Activated CD4-positive, alpha-beta T cell treated with anti-CD3 and anti-CD28 coated beads, Interleukin-2, amount 10 ng/mL, durations not matched to agents 24 days and 14 days (primary cell): ENCODE measurements around the gene METTL25. TPM values are rescaled to one million over a fixed set of nuclear protein-coding genes. Genes with fewer than 3 reads are reported as not detected.

Source experiments
- DNase-seq: peaks from one replicate; pipeline ENCODE4 v3.0.0; 2022
- H3K27ac Mint-ChIP-seq: one replicate; pipeline ENCODE4 v1.8.0; 2022; ENCODE audit warnings: mild to moderate bottlenecking, mixed read lengths
- H3K27me3 Mint-ChIP-seq: one replicate; pipeline ENCODE4 v1.8.0; 2022; ENCODE audit warnings: mixed read lengths
- H3K36me3 Mint-ChIP-seq: one replicate; pipeline ENCODE4 v1.8.0; 2022; ENCODE audit warnings: low read depth, mild to moderate bottlenecking, mixed read lengths
- H3K4me1 Mint-ChIP-seq: one replicate; pipeline ENCODE4 v1.8.0; 2021; ENCODE audit warnings: mixed read lengths
- H3K4me3 Mint-ChIP-seq: one replicate; pipeline ENCODE4 v1.8.0; 2022; ENCODE audit warnings: mild to moderate bottlenecking, moderate library complexity, mixed read lengths
- H3K9me3 Mint-ChIP-seq: one replicate; pipeline ENCODE4 v1.8.0; 2021; ENCODE audit warnings: mixed read lengths
- intact Hi-C: fragments of 100-400 bp; cut with micrococcal nuclease; formaldehyde crosslinking; loops from one replicate; pipeline ENCODE4 v1.15.1; 2023
- total RNA-seq: library from RNA; stranded (reverse); gene quantifications from 2 replicates; pipeline ENCODE4 v1.2.3, GENCODE V29; 2022

The METTL25 gene
- total RNA-seq, 1 donor from 2014 or later: 6.3 TPM

DNA sequence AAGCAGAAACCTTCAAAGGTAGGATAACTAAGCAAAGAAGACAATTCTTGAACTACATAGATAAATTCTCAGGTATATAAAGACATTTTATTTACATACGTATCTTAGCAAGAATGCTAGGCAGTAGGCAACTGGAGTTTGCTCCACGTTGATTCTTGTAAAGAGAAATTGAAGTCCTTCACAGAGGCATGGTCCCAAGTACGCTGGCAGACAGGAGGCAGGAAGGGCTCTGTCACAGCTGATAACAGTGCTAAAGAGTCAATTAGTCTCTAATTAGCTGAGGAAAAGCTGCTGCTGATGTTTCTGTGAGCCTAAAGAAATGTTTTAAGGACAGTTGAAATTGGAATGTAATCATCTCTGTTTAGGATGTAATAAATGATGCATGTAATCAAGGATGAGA lies 146.8 kb downstream of the METTL25 start:
- Mint-ChIP-seq H3K4me3 (no peak overlapping the region), H3K36me3 (no peaks in the 10 kb centered on the region), H3K4me1 (no peaks in the 10 kb centered on the region), H3K27me3 (no peaks in the 10 kb centered on the region), H3K27ac (no peak overlapping the region), H3K9me3 (no peaks in the 10 kb centered on the region)
- intact Hi-C loops: no loop called here
- DNase-seq: no peak

- no peak overlapping the region for H3K27ac Mint-ChIP-seq
- DNase-seq: no peak
- no peaks in the 10 kb centered on the region for H3K36me3 Mint-ChIP-seq
- intact Hi-C loops: no loop called here
- no peak overlapping the region for H3K4me3 Mint-ChIP-seq
- H3K27me3 Mint-ChIP-seq: no peaks in the 10 kb centered on the region
- H3K4me1 Mint-ChIP-seq: no peaks in the 10 kb centered on the region
- no peaks in the 10 kb centered on the region for H3K9me3 Mint-ChIP-seq
These were observed 149.4 kb downstream of the METTL25 start for GRCh38 chr12:82507686-82508085.

GRCh38 chr12:82510386-82510785 lies 152.1 kb downstream of the METTL25 start:
- no peak for DNase-seq
- H3K4me1 Mint-ChIP-seq: no peaks in the 10 kb centered on the region
- H3K9me3 Mint-ChIP-seq: no peaks in the 10 kb centered on the region
- H3K27ac Mint-ChIP-seq: no peak overlapping the region
- H3K4me3 Mint-ChIP-seq: no peak overlapping the region
- no peaks in the 10 kb centered on the region for H3K36me3 Mint-ChIP-seq
- no peaks in the 10 kb centered on the region for H3K27me3 Mint-ChIP-seq
- intact Hi-C loops: no loop called here

DNA sequence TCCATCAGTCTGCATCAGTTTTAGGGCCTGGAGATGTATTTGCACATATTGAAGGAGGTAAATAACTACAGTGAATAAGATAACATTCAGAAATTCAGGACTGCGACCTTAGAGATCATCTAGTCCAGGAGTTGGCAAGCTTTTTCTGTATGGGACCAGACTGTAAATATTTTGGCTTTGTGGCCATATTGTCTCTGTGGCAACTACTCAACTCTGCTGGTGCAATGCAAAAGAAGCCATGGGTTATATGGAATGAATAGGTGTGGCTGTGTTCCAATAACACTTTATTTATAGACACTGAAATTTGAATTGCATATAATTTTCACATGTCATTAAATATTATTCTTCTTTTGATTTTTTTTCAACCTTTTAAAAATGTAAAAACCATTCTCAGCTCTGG lies 156.6 kb downstream of the METTL25 start:
- H3K36me3 Mint-ChIP-seq: no peaks in the 10 kb centered on the region
- intact Hi-C loops: no loop called here
- H3K9me3 Mint-ChIP-seq: no peaks in the 10 kb centered on the region
- H3K4me1 Mint-ChIP-seq: no peaks in the 10 kb centered on the region
- DNase-seq: no peak
- no peaks in the 10 kb centered on the region for H3K27me3 Mint-ChIP-seq
- no peak overlapping the region for H3K4me3 Mint-ChIP-seq
- no peak overlapping the region for H3K27ac Mint-ChIP-seq

GRCh38 chr12:82515652-82516051 lies 157.3 kb downstream of the METTL25 start:
- Mint-ChIP-seq H3K4me3 (no peak overlapping the region), H3K4me1 (no peaks in the 10 kb centered on the region), H3K36me3 (no peaks in the 10 kb centered on the region), H3K27me3 (no peaks in the 10 kb centered on the region), H3K27ac (no peak overlapping the region), H3K9me3 (no peaks in the 10 kb centered on the region)
- DNase-seq: no peak
- intact Hi-C loops: no loop called here

DNA sequence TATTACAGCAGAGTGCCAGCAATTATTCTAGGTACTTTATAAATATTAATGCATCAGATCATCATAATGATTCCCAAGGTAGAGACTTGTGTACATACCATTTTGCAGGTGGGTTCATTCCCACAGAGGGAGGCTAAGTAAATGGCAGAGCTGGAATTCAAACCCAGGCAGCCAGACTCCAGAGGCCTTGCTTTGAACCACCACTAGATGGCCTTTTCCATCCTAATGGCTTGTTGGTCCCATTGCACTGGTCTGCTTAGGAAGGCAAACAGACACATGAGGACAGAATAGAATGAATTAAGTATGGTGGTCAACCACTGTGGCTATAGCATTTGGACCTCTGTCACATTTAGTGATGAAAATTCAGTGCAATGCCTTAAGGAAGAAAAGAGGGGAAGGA lies 158.7 kb downstream of the METTL25 start:
- no peak overlapping the region for H3K4me3 Mint-ChIP-seq
- DNase-seq: no peak
- H3K36me3 Mint-ChIP-seq: no peaks in the 10 kb centered on the region
- H3K27me3 Mint-ChIP-seq: no peaks in the 10 kb centered on the region
- intact Hi-C loops: no loop called here
- H3K4me1 Mint-ChIP-seq: no peaks in the 10 kb centered on the region
- H3K9me3 Mint-ChIP-seq: no peaks in the 10 kb centered on the region
- H3K27ac Mint-ChIP-seq: no peak overlapping the region

- H3K36me3 Mint-ChIP-seq: no peaks in the 10 kb centered on the region
- H3K27ac Mint-ChIP-seq: no peak overlapping the region
- H3K4me1 Mint-ChIP-seq: no peaks in the 10 kb centered on the region
- no peak for DNase-seq
- intact Hi-C loops: no loop called here
- H3K4me3 Mint-ChIP-seq: no peak overlapping the region
- H3K9me3 Mint-ChIP-seq: no peaks in the 10 kb centered on the region
- no peaks in the 10 kb centered on the region for H3K27me3 Mint-ChIP-seq
These were observed 159.5 kb downstream of the METTL25 start for GRCh38 chr12:82517808-82518207.

- Mint-ChIP-seq H3K27ac (no peak overlapping the region), H3K4me1 (no peaks in the 10 kb centered on the region), H3K9me3 (no peaks in the 10 kb centered on the region), H3K36me3 (no peaks in the 10 kb centered on the region), H3K4me3 (no peak overlapping the region), H3K27me3 (no peaks in the 10 kb centered on the region)
- DNase-seq: no peak
- intact Hi-C loops: no loop called here
These were observed 161.2 kb downstream of the METTL25 start for GRCh38 chr12:82519510-82519909.

DNA sequence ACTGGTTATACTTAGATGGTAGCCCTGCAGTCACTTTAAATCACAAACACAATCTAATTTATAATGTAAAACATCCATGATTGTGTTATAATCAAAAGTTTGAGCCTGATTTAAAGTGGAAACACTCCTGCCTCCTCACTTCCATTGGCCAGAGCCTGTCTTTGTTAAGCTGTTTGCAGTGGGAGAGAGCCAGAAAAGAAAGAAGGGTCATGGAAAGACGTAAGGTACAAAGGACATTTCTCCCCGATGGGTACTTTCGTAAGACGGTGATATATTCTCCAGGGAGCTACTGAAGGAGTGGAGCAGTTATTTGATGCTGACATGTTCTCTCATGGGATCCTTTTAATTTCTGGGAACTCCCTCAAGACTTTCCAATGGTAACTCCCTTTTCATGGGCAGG lies 164.0 kb downstream of the METTL25 start:
- no peak overlapping the region for H3K27ac Mint-ChIP-seq
- no peak overlapping the region for H3K4me3 Mint-ChIP-seq
- intact Hi-C loops: loop anchor here (10.0 kb wide), 1 partner anchor 1303 kb away; no protein-coding TSS in a partner anchor
- H3K36me3 Mint-ChIP-seq: no peaks in the 10 kb centered on the region
- DNase-seq: no peak
- H3K9me3 Mint-ChIP-seq: no peaks in the 10 kb centered on the region
- no peaks in the 10 kb centered on the region for H3K4me1 Mint-ChIP-seq
- H3K27me3 Mint-ChIP-seq: no peaks in the 10 kb centered on the region

DNA sequence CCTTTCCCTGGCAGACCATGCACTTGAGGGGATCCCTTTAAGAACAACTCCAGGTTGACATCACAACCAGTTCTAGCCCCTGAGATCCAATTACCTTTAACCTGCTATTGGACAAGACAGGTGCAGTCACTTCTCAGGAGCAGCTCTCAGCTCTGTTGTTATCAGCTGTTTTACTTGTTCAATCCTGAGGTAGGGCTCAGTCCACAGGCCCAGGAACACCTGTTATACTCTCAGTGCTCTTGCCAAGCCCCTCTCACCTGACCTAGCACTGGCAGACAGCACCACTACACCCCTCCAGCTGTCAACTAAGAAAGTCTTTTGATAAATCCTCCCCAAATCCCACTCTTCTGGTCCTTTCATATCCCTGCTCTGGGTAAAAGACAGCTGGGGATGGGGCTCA lies 164.4 kb downstream of the METTL25 start:
- no peaks in the 10 kb centered on the region for H3K36me3 Mint-ChIP-seq
- H3K27me3 Mint-ChIP-seq: no peaks in the 10 kb centered on the region
- H3K9me3 Mint-ChIP-seq: no peaks in the 10 kb centered on the region
- H3K27ac Mint-ChIP-seq: no peak overlapping the region
- no peak overlapping the region for H3K4me3 Mint-ChIP-seq
- no peaks in the 10 kb centered on the region for H3K4me1 Mint-ChIP-seq
- no peak for DNase-seq
- intact Hi-C loops: loop anchor here (10.0 kb wide), 1 partner anchor 1302 kb away; no protein-coding TSS in a partner anchor

GRCh38 chr12:82523996-82524395 lies 165.7 kb downstream of the METTL25 start:
- no peak for DNase-seq
- Mint-ChIP-seq H3K9me3 (no peaks in the 10 kb centered on the region), H3K27me3 (no peaks in the 10 kb centered on the region), H3K4me1 (no peaks in the 10 kb centered on the region), H3K36me3 (no peaks in the 10 kb centered on the region), H3K27ac (no peak overlapping the region), H3K4me3 (no peak overlapping the region)
- intact Hi-C loops: loop anchor here (10.0 kb wide), 1 partner anchor 1301 kb away; no protein-coding TSS in a partner anchor

- DNase-seq: no peak
- no peaks in the 10 kb centered on the region for H3K9me3 Mint-ChIP-seq
- no peaks in the 10 kb centered on the region for H3K36me3 Mint-ChIP-seq
- H3K27me3 Mint-ChIP-seq: no peaks in the 10 kb centered on the region
- no peak overlapping the region for H3K27ac Mint-ChIP-seq
- no peak overlapping the region for H3K4me3 Mint-ChIP-seq
- H3K4me1 Mint-ChIP-seq: no peaks in the 10 kb centered on the region
- intact Hi-C loops: loop anchor here (5.0 to 10.0 kb wide), 2 partner anchors 1300 to 1978 kb away; no protein-coding TSS in a partner anchor
These were observed 166.3 kb downstream of the METTL25 start for GRCh38 chr12:82524641-82525040.

GRCh38 chr12:82525616-82526015 lies 167.3 kb downstream of the METTL25 start:
- intact Hi-C loops: loop anchor here (5.0 to 10.0 kb wide), 2 partner anchors 1299 to 1977 kb away; no protein-coding TSS in a partner anchor
- Mint-ChIP-seq H3K36me3 (no peaks in the 10 kb centered on the region), H3K4me1 (no peaks in the 10 kb centered on the region)

GRCh38 chr12:82527165-82527780 lies 168.9 kb downstream of the METTL25 start:
- Mint-ChIP-seq H3K9me3 (no peaks in the 10 kb centered on the region), H3K36me3 (no peaks in the 10 kb centered on the region), H3K27me3 (no peaks in the 10 kb centered on the region), H3K4me3 (no peak overlapping the region), H3K27ac (no peak overlapping the region), H3K4me1 (no peaks in the 10 kb centered on the region)
- intact Hi-C loops: loop anchor here (5.0 to 10.0 kb wide), 2 partner anchors 1298 to 1975 kb away; no protein-coding TSS in a partner anchor
- peak; percentile 68 for DNase-seq

More at GRCh38 chr12:82525616-82526015, 167.3 kb downstream of the METTL25 start:
- DNase-seq: no peak
- Mint-ChIP-seq H3K9me3 (no peaks in the 10 kb centered on the region), H3K27me3 (no peaks in the 10 kb centered on the region), H3K4me3 (no peak overlapping the region), H3K27ac (no peak overlapping the region)
